PFSK-1 (cell line): Measurements from ENCODE around the gene TTLL13.

Experiments used
- POLR2AphosphoS5 ChIP-seq: IDR thresholded peaks from 2 replicates; pipeline ENCODE4 v1.6.1; 2012; ENCODE audit warnings: low read depth, mild to moderate bottlenecking, control low read depth, low read length, moderate library complexity
- REST ChIP-seq, 2 experiments: IDR thresholded peaks; 2 replicates each; pipeline versions ENCODE4 v1.6.1 to v1.8.0; 2011 to 2012; ENCODE audit warnings: low read depth in 2 of 2, low read length in 2 of 2, control low read depth in 1 of 2, inconsistent platforms in 1 of 2, mild to moderate bottlenecking in 1 of 2, moderate library complexity in 1 of 2; ENCODE audit not compliant: insufficient read depth in 1 of 2
- SIN3A ChIP-seq: IDR thresholded peaks from 2 replicates; pipeline ENCODE4 v1.6.1; 2012; ENCODE audit warnings: mild to moderate bottlenecking, low read length, moderate library complexity, borderline replicate concordance; ENCODE audit not compliant: insufficient read depth
- TAF1 ChIP-seq: IDR thresholded peaks from 2 replicates; pipeline ENCODE4 v1.6.1; 2012; ENCODE audit warnings: low read length, control low read depth, borderline replicate concordance; ENCODE audit not compliant: insufficient read depth

DNA sequence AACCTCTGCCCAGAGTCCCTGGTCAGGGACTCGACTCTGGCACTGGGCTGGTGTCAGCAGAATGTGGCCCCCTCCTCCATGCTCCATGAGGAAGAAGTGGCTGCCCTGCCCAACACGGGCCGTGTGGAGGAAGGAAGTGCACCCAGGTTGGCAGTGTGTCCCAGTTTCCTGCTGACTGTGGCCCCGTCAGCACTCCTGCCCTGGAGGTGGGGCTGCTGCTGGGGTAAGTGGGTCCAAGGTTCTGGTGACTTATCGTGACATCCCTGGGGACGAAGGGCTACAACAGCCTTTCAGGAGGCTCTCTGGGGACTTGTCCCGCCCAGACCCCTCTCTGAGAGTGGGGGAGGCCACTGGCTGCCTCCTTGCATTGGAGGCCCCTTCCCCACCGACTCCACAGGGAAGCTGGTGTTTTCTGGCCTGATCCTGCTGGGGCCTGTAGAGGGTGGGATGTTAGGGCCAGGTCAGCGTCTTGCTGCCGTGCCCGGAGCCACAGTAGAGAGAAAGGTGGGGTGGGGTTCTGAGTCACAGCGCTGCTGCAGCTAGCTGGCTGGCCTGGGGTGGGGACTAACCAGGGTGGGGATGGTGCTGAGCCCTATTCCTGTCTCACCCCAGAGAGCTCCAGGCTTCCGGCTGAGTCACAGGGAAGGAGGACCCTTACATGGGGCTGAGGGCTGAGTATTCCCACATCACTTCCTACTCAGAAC lies 37.8 kb upstream of the TTLL13 start:
- TF ChIP-seq POLR2AphosphoS5 = no peak
- TF ChIP-seq SIN3A = no peak
- TF ChIP-seq REST (IDR thresholded peaks at IDR 0.05; ENCODE audit: insufficient read depth in 1 of 2, low read depth in 2 of 2, low read length in 2 of 2) = no peak
- TF ChIP-seq TAF1 = no peak
